ENCODE data around the gene INHBB.

The INHBB gene

DNA sequence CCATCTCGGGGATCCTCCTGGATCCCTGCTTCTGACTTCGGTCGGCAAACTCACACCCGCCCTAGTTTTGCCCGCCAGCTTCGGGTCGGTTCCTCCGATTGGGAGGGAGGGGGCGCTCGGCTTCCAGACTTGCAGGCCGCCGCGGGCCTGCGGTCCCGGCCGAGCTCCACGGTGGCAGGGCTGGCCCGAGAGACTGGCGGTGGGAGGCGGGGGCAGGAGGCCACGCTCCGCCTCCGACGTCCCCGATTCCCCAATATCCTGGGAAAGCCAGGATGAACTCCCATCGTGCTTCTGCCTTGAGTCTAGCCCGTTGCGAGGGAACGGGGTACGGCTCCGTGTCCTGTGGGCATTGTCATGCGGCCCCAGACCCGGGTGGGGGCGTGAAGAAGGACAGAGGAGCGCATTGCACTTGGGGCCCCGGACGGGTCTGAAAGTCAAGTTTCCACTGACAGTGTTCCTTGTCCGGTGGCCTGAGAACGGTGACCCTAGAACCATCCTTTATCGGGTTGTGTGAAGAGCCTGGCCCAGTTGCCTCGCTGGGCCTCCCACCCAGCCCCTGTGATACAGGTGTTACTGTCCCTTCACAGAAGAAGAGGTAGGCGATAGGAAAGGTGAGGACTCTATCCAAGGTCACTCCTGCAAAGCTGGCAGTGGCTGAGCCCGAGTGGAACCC, 2.4 kb upstream of the INHBB start:
- DNase-seq = peak; percentile 51

DNA sequence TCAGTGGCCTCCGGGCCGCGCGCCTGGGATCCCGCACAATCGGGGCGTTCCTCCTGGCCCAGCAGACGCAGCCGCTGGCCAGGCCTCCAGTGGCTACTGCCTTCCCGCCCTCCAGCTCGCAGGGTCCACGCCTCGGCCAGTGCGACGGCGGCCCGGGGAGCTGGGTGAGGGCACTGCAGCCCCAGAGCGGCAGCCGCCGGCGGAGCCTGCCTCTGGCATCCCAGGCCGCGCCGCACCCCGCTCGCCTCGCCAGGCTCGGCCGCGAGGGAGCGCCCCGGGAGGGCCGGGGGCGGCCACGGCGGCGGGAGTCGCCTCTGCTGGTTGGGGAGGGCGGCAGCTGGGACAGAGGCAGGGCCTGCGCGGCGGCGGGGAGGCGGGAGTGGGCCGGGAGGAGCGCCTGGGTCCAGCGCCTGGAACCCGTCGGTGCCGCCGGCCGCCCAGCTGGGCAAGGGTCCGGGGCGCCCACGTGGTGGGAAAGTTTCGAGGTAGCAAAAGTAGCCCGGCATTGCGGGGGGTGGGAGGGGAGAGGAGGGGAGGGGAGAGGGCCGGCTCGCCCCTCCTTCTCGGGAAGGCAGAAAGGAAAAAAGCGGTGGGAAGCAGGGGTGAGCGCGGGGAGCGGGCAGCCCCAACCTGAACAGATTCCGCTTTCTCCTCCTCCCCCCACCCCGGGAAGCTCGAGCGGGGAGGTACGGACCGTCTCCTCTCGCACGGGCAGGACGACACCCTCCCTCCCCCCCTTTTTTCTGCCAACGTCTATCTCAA, 1.5 kb upstream of the INHBB start:
- DNase-seq = no peak

DNA sequence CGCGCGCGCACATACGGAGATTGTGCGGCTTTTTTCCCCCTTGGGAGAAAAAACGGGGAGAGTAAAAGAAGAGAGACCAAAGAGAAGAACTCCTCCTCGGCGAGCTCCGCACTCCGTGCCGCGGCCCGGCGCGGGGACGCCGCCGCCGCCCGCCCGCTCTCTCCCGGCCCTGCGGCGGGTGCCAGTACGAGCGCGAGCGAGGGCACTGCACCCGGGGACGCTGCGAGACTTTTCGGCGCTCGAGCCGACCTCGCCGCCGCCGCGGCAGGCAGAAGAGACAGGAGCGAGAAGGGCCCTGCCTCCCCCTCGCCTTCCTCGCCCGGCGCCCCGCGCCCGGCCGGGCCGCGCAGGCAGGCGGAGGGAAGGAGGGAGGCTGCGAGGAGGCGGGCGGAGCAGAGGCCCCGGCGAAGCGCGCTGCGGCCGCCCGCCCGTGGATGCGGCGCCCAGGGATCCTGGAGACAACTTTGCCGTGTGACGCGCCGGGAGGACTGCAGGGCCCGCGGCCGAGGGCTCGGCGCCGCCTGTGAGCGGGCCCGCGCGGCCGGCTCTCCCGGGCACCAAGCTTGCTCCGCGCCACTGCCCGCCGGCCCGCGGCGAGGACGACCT, 857 bp upstream of the INHBB start:
- no peak for DNase-seq

DNA sequence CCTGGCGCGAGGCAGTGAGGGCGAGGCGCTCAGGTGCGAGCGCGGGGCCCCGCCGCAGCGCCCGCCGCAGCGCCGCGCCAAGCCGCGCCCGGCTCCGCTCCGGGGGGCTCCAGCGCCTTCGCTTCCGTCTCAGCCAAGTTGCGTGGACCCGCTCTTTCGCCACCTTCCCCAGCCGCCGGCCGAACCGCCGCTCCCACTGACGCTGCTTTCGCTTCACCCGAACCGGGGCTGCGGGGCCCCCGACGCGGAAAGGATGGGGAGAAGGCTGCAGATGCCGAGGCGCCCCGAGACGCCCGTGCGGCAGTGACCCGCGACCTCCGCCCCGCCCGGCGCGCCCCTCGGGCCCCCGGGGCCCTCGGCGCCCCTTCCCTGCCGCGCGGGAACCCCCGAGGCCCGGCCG, 328 bp upstream of the INHBB start:
- DNase-seq = no peak

DNA sequence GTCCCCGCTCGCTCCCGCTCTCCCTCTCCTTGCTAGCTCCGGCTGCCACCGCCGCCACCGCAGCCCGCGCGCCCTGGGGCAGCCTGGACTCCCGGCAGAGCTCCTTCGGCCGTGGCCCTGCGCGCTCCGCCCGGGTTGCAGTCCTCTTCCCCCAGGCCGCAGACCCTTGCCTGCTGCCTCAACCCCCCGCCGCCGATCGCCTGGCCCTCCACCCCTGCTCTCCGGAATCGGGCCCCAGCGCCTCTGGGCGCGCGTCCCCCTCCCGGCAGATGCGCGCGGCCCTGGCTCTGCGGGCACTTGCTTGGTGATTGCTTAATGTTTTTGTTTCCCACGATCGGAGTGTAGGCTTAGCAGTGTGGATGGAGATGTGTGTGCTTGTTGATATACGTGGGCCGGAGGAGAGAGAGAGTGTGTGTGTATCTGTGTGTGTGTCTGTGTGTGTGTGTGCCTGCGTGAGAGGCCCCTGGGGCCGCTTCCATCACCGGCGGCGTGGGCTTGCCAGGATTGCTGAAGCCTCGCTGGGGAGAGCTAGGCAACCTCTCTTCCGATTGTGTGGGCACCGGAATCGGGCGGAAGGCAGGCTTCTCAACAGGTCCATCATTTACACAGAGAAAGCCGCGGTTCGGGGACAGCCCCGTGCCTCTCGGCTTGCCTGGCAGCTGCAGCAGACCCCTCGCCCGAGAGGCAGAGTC, 877 bp downstream of the INHBB start:
- no peak for DNase-seq

DNA sequence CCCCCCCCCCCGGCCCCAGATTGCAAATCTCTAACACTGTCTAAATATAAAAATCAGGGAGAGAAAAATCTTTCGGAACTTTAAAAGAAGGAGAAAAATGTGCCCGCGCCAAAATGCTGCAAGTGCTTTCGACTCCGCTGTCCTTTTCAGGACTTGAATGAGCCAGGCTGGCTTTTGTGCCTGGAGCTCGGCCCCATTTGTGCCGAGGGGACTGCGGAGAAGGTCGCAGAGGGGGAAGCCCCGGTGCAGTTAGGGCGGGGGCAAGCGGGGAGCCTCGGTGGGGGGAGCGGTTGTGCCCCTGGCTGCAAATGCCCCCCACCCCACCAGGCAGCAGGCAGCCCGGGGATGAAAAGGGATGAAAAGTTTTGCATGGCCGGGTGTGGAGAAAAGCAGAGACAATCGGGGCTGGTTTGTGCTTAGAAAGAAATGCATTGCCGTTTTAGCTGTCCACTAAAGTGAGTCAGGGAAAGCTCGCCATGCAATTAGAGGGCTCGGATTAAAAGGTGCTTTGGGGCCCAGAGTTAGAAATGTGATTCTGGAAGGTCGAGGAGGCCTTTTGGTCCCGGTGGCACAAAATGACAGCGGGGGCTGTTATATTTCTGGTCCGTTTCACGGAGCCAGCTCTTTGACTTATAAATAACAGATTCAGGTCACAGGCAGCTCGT, 1.6 kb downstream of the INHBB start:
- DNase-seq = no peak

DNA sequence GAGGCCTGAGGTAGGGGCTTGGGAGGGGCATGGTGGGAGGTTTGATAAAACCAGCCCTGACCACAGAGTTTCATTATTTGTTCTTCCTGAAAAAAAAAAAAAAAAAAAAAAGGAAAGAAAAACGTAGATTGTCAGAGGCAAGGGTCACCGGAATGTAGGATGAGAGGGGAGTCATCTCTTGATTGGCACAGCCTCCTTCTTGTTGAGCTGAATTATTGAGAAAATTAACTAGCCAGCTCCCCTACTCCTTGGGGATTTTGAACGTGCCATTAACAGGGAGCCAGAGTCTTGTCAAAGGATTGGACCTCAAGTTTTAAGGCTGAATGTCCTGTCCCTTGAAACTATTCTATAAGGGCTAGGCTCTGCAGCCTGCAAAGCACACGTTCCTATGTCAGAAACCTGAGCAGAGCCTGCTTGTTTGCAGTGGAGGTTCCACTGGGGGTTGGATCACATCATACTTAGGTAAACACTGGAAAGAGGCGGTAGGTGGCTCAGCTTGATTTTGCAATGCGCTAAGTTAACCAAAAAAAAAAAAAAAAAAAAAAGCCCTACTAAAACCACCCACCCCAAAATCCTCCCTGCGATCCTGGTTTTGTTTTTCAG, 2.3 kb downstream of the INHBB start:
- DNase-seq = no peak

DNA sequence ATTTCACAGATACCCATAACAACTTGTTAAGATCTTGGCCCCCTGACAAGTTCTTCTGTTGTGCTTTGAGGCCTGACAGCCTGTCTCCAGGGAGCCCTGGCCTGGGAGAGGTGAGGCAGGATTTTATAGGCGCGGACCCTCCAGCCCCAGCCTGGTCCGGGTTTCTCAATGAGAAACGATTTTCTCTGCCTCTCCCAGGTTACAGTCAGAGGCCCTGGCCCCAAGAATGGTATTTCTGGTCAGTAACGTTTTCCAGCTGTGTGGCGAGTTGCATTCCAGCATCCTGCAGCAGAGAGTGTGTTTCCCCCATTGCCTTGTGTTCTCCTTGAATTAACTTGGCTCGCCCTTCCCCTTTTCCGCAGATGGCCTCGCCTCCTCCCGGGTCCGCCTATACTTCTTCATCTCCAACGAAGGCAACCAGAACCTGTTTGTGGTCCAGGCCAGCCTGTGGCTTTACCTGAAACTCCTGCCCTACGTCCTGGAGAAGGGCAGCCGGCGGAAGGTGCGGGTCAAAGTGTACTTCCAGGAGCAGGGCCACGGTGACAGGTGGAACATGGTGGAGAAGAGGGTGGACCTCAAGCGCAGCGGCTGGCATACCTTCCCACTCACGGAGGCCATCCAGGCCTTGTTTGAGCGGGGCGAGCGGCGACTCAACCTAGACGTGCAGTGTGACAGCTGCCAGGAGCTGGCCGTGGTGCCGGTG, 3.0 kb downstream of the INHBB start:
- DNase-seq = no peak

DNA sequence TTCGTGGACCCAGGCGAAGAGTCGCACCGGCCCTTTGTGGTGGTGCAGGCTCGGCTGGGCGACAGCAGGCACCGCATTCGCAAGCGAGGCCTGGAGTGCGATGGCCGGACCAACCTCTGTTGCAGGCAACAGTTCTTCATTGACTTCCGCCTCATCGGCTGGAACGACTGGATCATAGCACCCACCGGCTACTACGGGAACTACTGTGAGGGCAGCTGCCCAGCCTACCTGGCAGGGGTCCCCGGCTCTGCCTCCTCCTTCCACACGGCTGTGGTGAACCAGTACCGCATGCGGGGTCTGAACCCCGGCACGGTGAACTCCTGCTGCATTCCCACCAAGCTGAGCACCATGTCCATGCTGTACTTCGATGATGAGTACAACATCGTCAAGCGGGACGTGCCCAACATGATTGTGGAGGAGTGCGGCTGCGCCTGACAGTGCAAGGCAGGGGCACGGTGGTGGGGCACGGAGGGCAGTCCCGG, 3.5 kb downstream of the INHBB start:
- no peak for DNase-seq

DNA sequence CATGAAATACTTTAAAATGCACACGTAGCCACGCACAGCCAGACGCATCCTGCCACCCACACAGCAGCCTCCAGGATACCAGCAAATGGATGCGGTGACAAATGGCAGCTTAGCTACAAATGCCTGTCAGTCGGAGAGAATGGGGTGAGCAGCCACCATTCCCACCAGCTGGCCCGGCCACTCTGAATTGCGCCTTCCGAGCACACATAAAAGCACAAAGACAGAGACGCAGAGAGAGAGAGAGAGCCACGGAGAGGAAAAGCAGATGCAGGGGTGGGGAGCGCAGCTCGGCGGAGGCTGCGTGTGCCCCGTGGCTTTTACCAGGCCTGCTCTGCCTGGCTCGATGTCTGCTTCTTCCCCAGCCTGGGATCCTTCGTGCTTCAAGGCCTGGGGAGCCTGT, 4.1 kb downstream of the INHBB start:
- DNase-seq = no peak

DNA sequence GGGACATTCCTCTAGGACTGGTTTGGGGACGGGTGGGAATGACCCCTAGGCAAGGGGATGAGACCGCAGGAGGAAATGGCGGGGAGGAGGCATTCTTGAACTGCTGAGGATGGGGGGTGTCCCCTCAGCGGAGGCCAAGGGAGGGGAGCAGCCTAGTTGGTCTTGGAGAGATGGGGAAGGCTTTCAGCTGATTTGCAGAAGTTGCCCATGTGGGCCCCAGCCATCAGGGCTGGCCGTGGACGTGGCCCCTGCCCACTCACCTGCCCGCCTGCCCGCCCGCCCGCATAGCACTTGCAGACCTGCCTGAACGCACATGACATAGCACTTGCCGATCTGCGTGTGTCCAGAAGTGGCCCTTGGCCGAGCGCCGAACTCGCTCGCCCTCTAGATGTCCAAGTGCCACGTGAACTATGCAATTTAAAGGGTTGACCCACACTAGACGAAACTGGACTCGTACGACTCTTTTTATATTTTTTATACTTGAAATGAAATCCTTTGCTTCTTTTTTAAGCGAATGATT, 4.9 kb downstream of the INHBB start:
- no peak for DNase-seq

DNA sequence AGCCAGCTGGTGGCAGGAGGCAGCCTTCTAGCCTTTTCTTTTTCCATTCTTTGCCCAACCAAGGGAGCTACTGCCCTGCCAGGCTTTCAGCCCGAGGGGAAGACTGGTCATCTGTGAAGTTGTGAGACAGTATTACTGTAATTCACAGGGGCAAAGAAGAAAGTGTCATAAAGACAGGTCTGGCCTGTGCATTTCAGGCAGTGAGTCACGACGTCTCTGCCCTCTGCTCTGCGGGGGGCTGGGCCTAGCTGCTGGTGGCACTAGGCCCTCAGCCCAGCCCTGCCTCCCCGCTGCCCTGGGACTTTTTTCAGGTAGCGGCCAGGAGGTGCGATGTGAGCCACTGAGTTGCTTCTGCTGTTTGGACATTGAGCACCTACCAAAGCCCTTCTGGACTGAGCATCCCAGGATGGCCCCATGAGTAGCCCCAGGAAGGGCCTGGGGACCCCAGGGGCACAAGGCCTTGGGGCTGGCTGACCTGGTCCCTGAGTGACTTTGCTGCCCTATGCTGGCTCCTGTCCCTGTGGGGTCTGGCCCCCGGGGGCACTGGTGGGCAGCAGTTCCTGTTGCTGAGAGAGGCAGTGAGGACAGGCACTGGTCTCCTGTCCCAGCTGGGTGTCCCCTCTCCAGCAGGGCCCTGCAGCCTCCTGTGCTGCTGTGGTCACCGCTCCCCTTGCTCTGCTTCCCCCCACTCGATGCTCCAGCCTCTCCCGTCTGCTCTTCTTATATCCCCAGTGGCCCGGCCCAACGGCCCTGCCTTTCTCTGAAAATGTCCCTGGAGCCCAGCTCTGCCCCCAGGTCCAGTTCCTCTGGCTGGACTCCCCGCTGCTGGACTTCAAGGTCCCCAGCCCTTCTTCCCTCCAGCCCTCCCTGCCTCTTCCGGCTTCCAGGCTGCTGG, 7.0 kb downstream of the INHBB start:
- no peak for DNase-seq

DNA sequence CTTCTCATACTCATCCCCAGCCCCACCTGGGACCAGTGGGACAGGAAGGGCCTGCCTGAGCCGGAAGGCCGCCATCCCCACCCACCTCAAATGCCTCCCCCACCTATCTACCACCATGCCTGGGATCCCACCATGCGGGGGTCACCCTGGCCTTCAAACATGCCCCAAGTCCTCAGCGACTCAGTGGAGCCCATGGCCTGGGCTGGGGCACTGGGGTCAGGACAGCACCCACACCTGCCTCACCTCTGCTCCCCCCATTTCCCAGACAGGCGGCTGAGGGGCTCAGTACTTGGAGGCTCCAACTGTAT, 7.6 kb downstream of the INHBB start:
- no peak for DNase-seq

DNA sequence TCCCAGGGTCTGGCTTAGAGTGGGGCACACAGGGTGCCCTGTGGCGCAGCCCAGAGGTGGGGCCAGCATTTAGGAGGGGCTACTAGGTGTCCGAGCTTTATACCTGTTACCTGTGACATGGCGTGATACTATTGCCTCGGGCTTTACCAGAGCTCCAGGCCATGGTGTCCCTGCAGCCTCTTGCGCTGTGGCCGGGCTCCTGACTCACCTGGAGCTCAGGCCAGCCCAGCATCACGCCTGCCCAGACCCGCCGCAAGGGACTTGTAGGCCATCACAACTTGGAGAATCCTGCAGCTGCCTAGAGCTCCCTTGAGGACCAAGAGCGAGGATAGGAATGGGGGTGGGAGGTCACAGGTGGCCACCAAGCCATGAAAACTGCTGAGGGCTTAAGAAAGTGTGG, 8.0 kb downstream of the INHBB start:
- no peak for DNase-seq

DNA sequence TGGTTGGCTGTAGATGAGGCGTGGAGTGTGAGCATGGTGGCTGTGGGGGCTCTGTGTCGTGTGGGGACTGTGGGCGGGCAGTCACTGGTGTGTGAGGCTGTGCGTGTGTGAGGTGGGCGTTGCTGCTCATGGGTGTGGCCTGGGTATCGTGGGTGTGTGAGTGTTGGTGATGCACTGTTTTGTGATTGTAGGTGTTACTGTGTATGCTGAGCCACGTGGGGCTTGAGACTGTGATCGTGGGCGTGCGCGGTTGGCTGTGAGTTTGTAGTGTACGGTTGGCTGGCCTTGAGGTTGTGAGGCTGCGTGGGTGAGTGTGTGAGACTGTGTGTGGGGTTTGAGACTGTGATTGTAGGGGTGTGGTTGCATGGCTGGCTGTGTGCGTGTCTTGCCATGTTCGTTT, 8.5 kb downstream of the INHBB start:
- DNase-seq = no peak

DNA sequence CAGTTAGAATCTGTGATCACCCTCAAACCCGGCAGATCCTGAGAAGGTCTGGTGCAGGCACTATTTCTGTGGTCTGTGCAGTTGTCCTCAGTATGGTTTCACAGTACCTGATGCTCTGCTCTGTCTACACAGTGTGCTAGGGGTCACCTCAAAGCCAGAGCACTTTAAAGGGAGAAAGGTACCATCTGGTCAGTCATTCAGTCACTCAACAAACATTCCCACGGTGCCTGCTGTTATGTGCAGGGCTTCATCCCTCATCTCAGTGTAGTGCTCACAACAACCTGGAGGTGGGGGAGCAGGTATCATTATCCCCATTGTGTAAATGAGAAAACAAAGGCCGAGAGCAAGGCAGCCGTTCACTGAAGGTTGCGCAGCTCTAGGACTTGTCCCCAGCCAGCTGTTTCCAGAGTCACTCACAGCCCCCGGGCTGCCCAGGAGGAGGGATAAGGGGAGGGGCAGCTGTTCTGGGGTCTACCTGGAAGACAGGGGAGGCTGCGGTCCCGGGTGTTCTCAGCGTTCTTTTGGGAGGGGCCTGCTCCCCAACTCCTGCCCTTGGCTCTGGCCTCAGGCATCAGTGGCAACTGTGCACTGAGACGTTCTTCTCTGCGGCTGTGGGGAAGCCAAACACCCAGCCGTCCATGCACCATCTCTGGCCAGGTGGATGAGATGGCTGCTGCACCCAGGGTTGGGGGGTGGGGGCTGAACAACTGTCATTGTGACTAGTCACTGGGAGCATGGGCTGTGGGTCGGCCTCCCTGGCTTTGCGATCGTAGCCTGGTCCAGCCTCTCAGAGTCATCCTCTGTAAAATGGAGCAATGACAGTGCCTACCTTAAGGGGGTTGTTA, 9.2 kb downstream of the INHBB start:
- no peak for DNase-seq

DNA sequence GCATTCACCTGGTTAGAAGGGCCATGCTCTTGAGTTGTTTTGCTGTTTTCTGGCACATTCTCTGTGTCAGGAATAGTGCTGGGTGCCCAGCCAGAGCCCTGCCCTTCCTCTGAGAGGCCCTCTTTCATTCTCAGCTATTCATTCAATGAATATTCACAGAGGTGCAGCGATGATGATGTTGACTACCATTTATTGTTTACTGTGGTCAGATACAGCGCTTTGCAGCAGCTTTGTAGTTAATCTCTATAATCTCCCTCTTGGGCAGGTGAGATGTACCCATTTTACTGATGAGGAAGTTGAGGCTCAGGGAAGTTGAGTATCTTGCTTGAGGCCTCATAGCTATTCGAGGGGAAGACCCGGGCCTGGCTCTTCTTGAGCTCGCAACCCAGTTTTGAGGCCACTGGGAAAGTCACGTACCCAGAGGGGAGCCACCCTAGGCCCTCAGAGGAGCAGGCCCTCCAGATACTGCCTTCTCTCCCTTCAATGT, 9.9 kb downstream of the INHBB start:
- DNase-seq = no peak

DNA sequence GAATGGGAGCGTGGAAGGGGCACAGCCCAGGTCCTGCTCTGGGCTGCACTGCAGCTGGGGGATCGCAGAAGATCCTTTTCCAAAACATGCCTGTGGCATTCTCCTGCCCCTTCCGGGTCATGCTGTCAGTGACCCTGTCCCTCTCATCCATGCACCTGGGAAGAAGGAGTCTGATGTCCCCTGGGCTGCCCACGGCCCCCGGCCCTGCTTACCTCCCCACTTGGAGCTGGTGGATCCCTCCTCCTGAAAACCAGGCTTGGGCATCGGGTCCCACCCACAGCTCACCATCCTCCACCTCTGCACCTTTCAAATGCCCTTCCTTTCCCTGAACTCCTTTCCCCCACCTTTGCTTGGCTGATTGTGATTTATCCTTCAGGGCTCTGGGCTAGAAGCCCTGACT, 11.8 kb downstream of the INHBB start:
- no peak for DNase-seq

DNA sequence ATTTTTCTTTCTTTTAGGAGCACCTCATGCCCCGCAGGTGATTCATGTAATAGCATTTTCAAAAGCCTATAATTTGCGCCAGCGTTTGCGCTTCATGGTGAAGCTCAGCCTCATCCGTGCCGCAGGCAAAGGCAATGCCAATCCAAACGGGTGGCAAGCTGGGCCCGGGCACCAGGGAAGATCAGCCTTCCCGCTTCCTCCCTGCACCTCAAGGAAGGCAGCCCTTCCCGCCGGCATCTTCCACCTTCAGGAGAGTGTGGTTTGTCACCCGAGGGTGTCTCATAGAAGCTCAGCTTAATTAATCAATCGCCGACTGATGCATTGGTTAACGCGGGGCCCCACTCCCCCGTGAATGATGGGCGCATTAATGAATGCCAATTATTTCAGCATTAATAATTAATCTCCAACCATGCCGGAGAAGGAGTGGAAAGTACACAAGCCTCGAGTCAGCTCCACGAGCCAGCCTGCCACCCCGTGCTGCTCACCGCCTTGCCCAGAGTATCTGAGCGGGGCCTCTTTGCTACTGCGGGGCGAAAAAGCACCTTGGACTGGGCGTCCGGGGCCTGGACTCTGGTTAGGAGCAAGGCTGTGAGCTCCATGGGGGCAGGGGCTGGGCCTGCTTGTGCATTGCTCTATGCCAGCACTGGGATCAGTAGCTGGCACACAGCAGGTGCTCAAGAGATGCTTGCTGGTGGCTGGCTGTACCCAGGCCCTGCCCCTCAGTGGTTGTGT, 13.0 kb downstream of the INHBB start:
- DNase-seq = no peak
